WTC11 (cell line): ENCODE measurements around the gene ZFYVE28. TPM values are rescaled to one million over a fixed set of nuclear protein-coding genes. Genes with fewer than 3 reads are reported as not detected.

Experiments
- ATAC-seq: fragments of 200-7000 bp; cut with Tn5 transposase; 2 replicates; pipeline ENCODE4 v1.10.0; 2021; ENCODE audit warnings: mild to moderate bottlenecking, moderate library complexity
- CTCF ChIA-PET: fragments of 300-600 bp; sonication (Branson Sonifier 250); formaldehyde crosslinking; loops from one replicate; lab custom pipeline; 2021; ENCODE audit warnings: antibody characterized with exemption; lab: Charles Lee
- POLR2A ChIA-PET: fragments of 350-600 bp; sonication (Branson Sonifier 250); formaldehyde crosslinking; loops from one replicate; lab custom pipeline; 2021; ENCODE audit warnings: antibody characterized with exemption; lab: Charles Lee
- DNase-seq: peaks from one replicate; pipeline ENCODE4 v3.0.0; 2021; ENCODE audit warnings: low spot score
- H3K27ac Mint-ChIP-seq: 2 replicates; pipeline ENCODE4 v1.8.0; 2021; ENCODE audit warnings: mixed read lengths
- H3K27me3 Mint-ChIP-seq: 2 replicates; pipeline ENCODE4 v1.8.0; 2021; ENCODE audit warnings: low read depth, mild to moderate bottlenecking, moderate library complexity, mixed read lengths
- H3K36me3 Mint-ChIP-seq: 2 replicates; pipeline ENCODE4 v1.8.0; 2021; ENCODE audit warnings: mixed read lengths
- H3K4me1 Mint-ChIP-seq: 2 replicates; pipeline ENCODE4 v1.8.0; 2022; ENCODE audit warnings: mixed read lengths
- H3K4me3 Mint-ChIP-seq: 2 replicates; pipeline ENCODE4 v1.8.0; 2021; ENCODE audit warnings: mild to moderate bottlenecking, moderate library complexity, mixed read lengths
- H3K9me3 Mint-ChIP-seq: 2 replicates; pipeline ENCODE4 v1.8.0; 2021; ENCODE audit warnings: mixed read lengths
- EMX1 ChIP-seq: fragments of 250-450 bp; sonication (Bioruptor Pico); IDR thresholded peaks from 2 replicates; pipeline ENCODE4 v1.8.0; 2021; ENCODE audit warnings: mild to moderate bottlenecking
- ESRRA ChIP-seq: sonication (generic); formaldehyde crosslinking; IDR thresholded peaks from 2 replicates; pipeline ENCODE4 v1.8.1; 2022; ENCODE audit warnings: mild to moderate bottlenecking, missing genetic modification reagents, borderline replicate concordance
- ETV6 ChIP-seq: sonication (generic); formaldehyde crosslinking; IDR thresholded peaks from 2 replicates; pipeline ENCODE4 v1.8.1; 2022; ENCODE audit warnings: mild to moderate bottlenecking, missing genetic modification reagents
- FOXJ3 ChIP-seq: sonication (generic); formaldehyde crosslinking; IDR thresholded peaks from 2 replicates; pipeline ENCODE4 v1.9.0; 2021; ENCODE audit warnings: missing genetic modification reagents, mild to moderate bottlenecking, borderline replicate concordance
- FOXP1 ChIP-seq: sonication (generic); formaldehyde crosslinking; IDR thresholded peaks from 2 replicates; pipeline ENCODE4 v1.8.0; 2022; ENCODE audit warnings: missing genetic modification reagents, mild to moderate bottlenecking, moderate library complexity, borderline replicate concordance
- GABPB1 ChIP-seq: sonication (generic); formaldehyde crosslinking; IDR thresholded peaks from 2 replicates; pipeline ENCODE4 v1.8.1; 2023; ENCODE audit warnings: mild to moderate bottlenecking, missing genetic modification reagents
- GRHL2 ChIP-seq: fragments of 250-450 bp; sonication (Bioruptor Pico); IDR thresholded peaks from 2 replicates; pipeline ENCODE4 v1.8.0; 2022; ENCODE audit warnings: mild to moderate bottlenecking, moderate library complexity; ENCODE audit not compliant: insufficient replicate concordance, severe bottlenecking
- JAZF1 ChIP-seq: fragments of 250-450 bp; sonication (Bioruptor Pico); IDR thresholded peaks from 2 replicates; pipeline ENCODE4 v1.9.0; 2021; ENCODE audit warnings: moderate library complexity, mild to moderate bottlenecking, inconsistent platforms
- KAT7 ChIP-seq: sonication (generic); formaldehyde crosslinking; IDR thresholded peaks from 2 replicates; pipeline ENCODE4 v1.8.1; 2023; ENCODE audit warnings: missing genetic modification reagents, mild to moderate bottlenecking, borderline replicate concordance
- MYBL2 ChIP-seq: sonication (generic); formaldehyde crosslinking; IDR thresholded peaks from 2 replicates; pipeline ENCODE4 v1.8.1; 2023; ENCODE audit warnings: mild to moderate bottlenecking, moderate library complexity, missing genetic modification reagents
- NFE2L1 ChIP-seq: sonication (generic); formaldehyde crosslinking; IDR thresholded peaks from 2 replicates; pipeline ENCODE4 v1.8.1; 2023; ENCODE audit warnings: missing genetic modification reagents
- NR3C1 ChIP-seq: sonication (generic); formaldehyde crosslinking; conservative IDR thresholded peaks from 2 replicates; pipeline ENCODE4 v1.8.1; 2023; ENCODE audit warnings: low read depth, mild to moderate bottlenecking, missing genetic modification reagents
- OVOL2 ChIP-seq: fragments of 250-450 bp; sonication (Bioruptor Pico); IDR thresholded peaks from 2 replicates; pipeline ENCODE4 v1.9.0; 2021; ENCODE audit warnings: mild to moderate bottlenecking, borderline replicate concordance
- RELA ChIP-seq: sonication (generic); formaldehyde crosslinking; IDR thresholded peaks from 2 replicates; pipeline ENCODE4 v1.8.1; 2022; ENCODE audit warnings: missing genetic modification reagents, mild to moderate bottlenecking, borderline replicate concordance
- SMAD4 ChIP-seq: sonication (generic); formaldehyde crosslinking; IDR thresholded peaks from 2 replicates; pipeline ENCODE4 v1.8.0; 2022; ENCODE audit warnings: mild to moderate bottlenecking, missing genetic modification reagents
- TEAD4 ChIP-seq: sonication (generic); formaldehyde crosslinking; IDR thresholded peaks from 2 replicates; pipeline ENCODE4 v1.8.0; 2022; ENCODE audit warnings: mild to moderate bottlenecking, missing genetic modification reagents
- ZNF121 ChIP-seq: sonication (generic); formaldehyde crosslinking; IDR thresholded peaks from 2 replicates; pipeline ENCODE4 v1.8.0; 2023; ENCODE audit warnings: missing genetic modification reagents
- ZNF138 ChIP-seq: sonication (generic); formaldehyde crosslinking; conservative IDR thresholded peaks from 2 replicates; pipeline ENCODE4 v1.8.1; 2022; ENCODE audit warnings: mild to moderate bottlenecking, moderate library complexity, missing genetic modification reagents
- ZNF232 ChIP-seq: sonication (generic); formaldehyde crosslinking; IDR thresholded peaks from 2 replicates; pipeline ENCODE4 v1.8.0; 2022; ENCODE audit warnings: mild to moderate bottlenecking, missing genetic modification reagents
- ZNF423 ChIP-seq: fragments of 250-450 bp; sonication (Bioruptor Pico); IDR thresholded peaks from 2 replicates; pipeline ENCODE4 v2.1.2; 2022; ENCODE audit warnings: mild to moderate bottlenecking, moderate library complexity
- total RNA-seq: library from RNA; stranded (reverse); gene quantifications from 3 replicates; pipeline ENCODE4 v1.2.3, GENCODE V29; 2021
- TF ChIP-seq, protein P1 (sequence below): sonication (generic); formaldehyde crosslinking; IDR thresholded peaks from 2 replicates; pipeline ENCODE4 v1.8.1; 2023; ENCODE audit warnings: mild to moderate bottlenecking, missing genetic modification reagents, moderate library complexity
- TF ChIP-seq, protein P2 (sequence below): sonication (generic); formaldehyde crosslinking; IDR thresholded peaks from 2 replicates; pipeline ENCODE4 v1.8.1; 2022; ENCODE audit warnings: missing genetic modification reagents, borderline replicate concordance
- TF ChIP-seq, protein P3 (sequence below): sonication (generic); formaldehyde crosslinking; IDR thresholded peaks from 2 replicates; pipeline ENCODE4 v1.8.1; 2022; ENCODE audit warnings: mild to moderate bottlenecking, moderate library complexity, missing genetic modification reagents
- TF ChIP-seq, protein P4 (sequence below): sonication (generic); formaldehyde crosslinking; IDR thresholded peaks from 2 replicates; pipeline ENCODE4 v1.8.1; 2022; ENCODE audit warnings: mild to moderate bottlenecking, missing genetic modification reagents, moderate library complexity, borderline replicate concordance
- TF ChIP-seq, protein P5 (sequence below): sonication (generic); formaldehyde crosslinking; IDR thresholded peaks from 2 replicates; pipeline ENCODE4 v1.8.0; 2023; ENCODE audit warnings: mild to moderate bottlenecking, missing genetic modification reagents

The ZFYVE28 gene
- total RNA-seq, 1 experiment from 2014 or later: 7.8 TPM

DNA sequence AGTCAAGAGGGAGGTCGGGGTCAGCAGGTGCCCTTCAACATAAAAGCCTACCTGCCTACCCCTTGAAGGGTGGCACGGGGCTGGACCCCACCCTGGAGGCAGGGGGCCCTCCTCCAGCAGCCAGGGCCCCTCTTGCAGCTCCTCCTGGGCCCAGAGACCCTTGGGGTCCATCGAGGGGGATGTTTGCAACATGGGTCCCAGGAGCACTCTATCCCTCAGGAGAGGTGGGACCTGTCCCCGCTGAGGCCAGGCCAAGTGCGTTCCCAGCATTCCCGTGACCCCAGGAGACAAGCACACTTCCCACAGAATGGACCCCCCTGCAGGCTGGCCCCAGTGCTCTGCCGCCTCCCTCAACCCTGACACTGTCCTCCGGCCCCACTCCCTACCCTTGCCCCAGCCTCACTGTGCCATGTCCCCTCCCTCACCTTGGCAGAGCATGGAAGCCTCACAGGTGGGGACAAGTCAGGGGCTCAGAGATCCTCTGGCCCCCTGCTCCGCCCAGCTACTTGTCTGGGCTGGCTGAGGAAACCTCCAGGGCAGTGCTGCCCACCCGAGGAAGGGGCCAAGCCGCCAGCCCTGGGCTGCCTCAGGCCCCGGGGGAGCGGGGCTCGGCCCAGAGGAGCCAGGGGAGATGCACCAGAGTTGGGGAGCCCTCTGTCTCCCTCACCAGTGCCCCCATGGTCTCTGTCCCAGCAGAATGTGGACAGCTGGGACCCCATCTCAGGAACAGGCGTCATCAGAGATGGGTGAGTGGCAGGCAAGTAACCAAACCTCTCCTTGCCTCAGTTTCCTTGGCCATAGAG lies 158.7 kb downstream of the ZFYVE28 start:
- H3K4me1 Mint-ChIP-seq: 0 out of 2 replicates have a peak, but pooled peaks cover 2% of the 10 kb centered on the region
- no peaks in the 10 kb centered on the region for H3K36me3 Mint-ChIP-seq
- DNase-seq (peak; percentile 9), ATAC-seq (no peak)
- ChIA-PET POLR2A (no interaction called here), CTCF (interaction anchor here (1.2 to 3.6 kb wide), 2 partner anchors 40 to 95 kb away, joined by 3 to 19 read pairs; no protein-coding TSS in a partner anchor)
- no peaks in the 10 kb centered on the region for H3K9me3 Mint-ChIP-seq
- H3K4me3 Mint-ChIP-seq: no peak overlapping the region
- peaks cover 7% of the 10 kb centered on the region for H3K27me3 Mint-ChIP-seq
- no peak overlapping the region for H3K27ac Mint-ChIP-seq
- TF ChIP-seq GABPB1 (CRISPR knock-in tag) (no peak), JAZF1 (CRISPR knock-in tag) (no peak), GRHL2 (CRISPR knock-in tag) (no peak), NFE2L1 (CRISPR knock-in tag) (no peak), NR3C1 (CRISPR knock-in tag) (no peak), KAT7 (CRISPR knock-in tag) (no peak)
- TF ChIP-seq, protein P1, sequence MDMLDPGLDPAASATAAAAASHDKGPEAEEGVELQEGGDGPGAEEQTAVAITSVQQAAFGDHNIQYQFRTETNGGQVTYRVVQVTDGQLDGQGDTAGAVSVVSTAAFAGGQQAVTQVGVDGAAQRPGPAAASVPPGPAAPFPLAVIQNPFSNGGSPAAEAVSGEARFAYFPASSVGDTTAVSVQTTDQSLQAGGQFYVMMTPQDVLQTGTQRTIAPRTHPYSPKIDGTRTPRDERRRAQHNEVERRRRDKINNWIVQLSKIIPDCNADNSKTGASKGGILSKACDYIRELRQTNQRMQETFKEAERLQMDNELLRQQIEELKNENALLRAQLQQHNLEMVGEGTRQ (CRISPR knock-in tag): no peak
- TF ChIP-seq, protein P2, sequence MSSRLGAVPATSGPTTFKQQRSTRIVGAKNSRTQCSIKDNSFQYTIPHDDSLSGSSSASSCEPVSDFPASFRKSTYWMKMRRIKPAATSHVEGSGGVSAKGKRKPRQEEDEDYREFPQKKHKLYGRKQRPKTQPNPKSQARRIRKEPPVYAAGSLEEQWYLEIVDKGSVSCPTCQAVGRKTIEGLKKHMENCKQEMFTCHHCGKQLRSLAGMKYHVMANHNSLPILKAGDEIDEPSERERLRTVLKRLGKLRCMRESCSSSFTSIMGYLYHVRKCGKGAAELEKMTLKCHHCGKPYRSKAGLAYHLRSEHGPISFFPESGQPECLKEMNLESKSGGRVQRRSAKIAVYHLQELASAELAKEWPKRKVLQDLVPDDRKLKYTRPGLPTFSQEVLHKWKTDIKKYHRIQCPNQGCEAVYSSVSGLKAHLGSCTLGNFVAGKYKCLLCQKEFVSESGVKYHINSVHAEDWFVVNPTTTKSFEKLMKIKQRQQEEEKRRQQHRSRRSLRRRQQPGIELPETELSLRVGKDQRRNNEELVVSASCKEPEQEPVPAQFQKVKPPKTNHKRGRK (CRISPR knock-in tag): no peak
- TF ChIP-seq, protein P3, sequence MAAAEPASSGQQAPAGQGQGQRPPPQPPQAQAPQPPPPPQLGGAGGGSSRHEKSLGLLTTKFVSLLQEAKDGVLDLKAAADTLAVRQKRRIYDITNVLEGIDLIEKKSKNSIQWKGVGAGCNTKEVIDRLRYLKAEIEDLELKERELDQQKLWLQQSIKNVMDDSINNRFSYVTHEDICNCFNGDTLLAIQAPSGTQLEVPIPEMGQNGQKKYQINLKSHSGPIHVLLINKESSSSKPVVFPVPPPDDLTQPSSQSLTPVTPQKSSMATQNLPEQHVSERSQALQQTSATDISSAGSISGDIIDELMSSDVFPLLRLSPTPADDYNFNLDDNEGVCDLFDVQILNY: no peak

DNA sequence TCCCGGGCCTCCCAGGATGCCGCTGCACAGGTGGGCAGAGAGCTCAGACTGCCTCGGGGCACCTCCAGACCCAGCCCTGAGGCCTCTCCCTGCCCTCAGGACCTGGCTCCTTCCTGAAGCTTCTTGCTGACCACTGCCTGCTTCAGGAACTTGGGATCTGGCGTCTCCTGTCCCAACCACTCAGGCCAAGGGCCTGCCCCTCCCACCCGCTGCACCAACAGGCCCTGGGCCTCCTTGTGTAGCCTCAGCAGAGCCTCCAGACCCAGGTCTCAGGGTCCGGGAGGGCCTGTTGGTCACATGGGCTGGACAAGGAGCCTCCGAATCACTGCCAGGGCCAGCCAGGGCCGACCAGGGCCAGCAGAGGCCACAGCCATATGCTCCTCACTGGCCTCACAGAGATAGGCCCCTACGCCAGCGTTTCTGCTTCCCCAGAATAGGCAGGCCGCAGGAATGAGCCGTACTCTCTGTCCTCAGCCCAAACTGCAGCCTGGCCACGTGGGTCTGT lies 159.4 kb downstream of the ZFYVE28 start:
- Mint-ChIP-seq H3K36me3 (no peaks in the 10 kb centered on the region), H3K4me3 (no peak overlapping the region), H3K27me3 (peaks cover 7% of the 10 kb centered on the region), H3K9me3 (no peaks in the 10 kb centered on the region), H3K4me1 (peaks cover 8% of the 10 kb centered on the region; the same call in 1 of the 2 replicates), H3K27ac (no peak overlapping the region)
- DNase-seq (no peak), ATAC-seq (no peak)
- ChIA-PET POLR2A (no interaction called here), CTCF (interaction anchor here (0.8 kb wide), 1 partner anchor 39 kb away, joined by 3 read pairs; no protein-coding TSS in a partner anchor)
- TF ChIP-seq MYBL2 (no peak), EMX1 (CRISPR knock-in tag) (no peak), ETV6 (CRISPR knock-in tag) (no peak), RELA (CRISPR knock-in tag) (no peak), ESRRA (CRISPR knock-in tag) (no peak), SMAD4 (CRISPR knock-in tag) (no peak), ZNF138 (CRISPR knock-in tag) (no peak), TEAD4 (no peak), OVOL2 (CRISPR knock-in tag) (no peak), FOXJ3 (CRISPR knock-in tag) (no peak), ZNF423 (CRISPR knock-in tag) (no peak), ZNF121 (CRISPR knock-in tag) (no peak), FOXP1 (CRISPR knock-in tag) (no peak), ZNF232 (CRISPR knock-in tag) (no peak)
- TF ChIP-seq, protein P4, sequence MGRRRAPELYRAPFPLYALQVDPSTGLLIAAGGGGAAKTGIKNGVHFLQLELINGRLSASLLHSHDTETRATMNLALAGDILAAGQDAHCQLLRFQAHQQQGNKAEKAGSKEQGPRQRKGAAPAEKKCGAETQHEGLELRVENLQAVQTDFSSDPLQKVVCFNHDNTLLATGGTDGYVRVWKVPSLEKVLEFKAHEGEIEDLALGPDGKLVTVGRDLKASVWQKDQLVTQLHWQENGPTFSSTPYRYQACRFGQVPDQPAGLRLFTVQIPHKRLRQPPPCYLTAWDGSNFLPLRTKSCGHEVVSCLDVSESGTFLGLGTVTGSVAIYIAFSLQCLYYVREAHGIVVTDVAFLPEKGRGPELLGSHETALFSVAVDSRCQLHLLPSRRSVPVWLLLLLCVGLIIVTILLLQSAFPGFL (CRISPR knock-in tag): no peak
- TF ChIP-seq, protein P2 (CRISPR knock-in tag): no peak
- TF ChIP-seq, protein P5, sequence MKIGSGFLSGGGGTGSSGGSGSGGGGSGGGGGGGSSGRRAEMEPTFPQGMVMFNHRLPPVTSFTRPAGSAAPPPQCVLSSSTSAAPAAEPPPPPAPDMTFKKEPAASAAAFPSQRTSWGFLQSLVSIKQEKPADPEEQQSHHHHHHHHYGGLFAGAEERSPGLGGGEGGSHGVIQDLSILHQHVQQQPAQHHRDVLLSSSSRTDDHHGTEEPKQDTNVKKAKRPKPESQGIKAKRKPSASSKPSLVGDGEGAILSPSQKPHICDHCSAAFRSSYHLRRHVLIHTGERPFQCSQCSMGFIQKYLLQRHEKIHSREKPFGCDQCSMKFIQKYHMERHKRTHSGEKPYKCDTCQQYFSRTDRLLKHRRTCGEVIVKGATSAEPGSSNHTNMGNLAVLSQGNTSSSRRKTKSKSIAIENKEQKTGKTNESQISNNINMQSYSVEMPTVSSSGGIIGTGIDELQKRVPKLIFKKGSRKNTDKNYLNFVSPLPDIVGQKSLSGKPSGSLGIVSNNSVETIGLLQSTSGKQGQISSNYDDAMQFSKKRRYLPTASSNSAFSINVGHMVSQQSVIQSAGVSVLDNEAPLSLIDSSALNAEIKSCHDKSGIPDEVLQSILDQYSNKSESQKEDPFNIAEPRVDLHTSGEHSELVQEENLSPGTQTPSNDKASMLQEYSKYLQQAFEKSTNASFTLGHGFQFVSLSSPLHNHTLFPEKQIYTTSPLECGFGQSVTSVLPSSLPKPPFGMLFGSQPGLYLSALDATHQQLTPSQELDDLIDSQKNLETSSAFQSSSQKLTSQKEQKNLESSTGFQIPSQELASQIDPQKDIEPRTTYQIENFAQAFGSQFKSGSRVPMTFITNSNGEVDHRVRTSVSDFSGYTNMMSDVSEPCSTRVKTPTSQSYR (CRISPR knock-in tag): no peak
